Adrenal gland (tissue), 5 donors: Measurements from ENCODE around the gene HEMK1.

Experiments used
- POLR2A ChIP-seq, 2 donors: fragments of 450-650 bp; IDR thresholded peaks; one replicate each; pipeline ENCODE4 v1.6.1; 2017; ENCODE audit warnings: antibody characterized with exemption in 2 of 2, mild to moderate bottlenecking in 2 of 2, moderate library complexity in 1 of 2
- TF ChIP-seq, protein P1 (sequence below), 6 experiments: fragments of 450-650 bp in 4 of 6; fragments of 200-600 bp in 2 of 6; sonication (generic) in 1 of 6; IDR thresholded peaks; 1 replicate in 5 of 6; 2 replicates in 1 of 6; pipeline versions ENCODE4 v1.5.1 to v1.8.0; 2016 to 2021; ENCODE audit warnings: antibody characterized with exemption in 6 of 6, mild to moderate bottlenecking in 2 of 6, moderate library complexity in 1 of 6
- donor health status: DM: no; HTN: no; CAD: no.

DNA sequence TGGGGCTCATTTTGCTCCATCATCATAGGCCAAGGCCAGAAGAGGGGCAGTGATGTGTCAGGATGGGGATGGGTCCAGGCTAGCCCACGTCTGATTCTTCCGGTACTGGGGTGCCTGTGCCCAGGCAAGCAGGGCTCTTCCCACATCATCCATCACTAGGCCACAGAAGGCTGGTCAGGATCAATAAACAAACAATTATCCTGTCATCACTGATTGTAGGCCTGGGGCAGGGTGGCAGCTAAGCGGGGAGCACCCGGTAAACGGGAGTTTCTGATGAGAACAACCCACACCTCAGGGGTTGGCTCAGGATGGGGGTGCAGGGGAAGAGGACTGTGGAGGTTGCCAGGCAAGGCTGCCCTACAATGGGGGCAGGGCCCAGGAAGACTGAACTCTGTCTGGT is 47.8 kb upstream of the HEMK1 start:
- TF ChIP-seq, protein P1, sequence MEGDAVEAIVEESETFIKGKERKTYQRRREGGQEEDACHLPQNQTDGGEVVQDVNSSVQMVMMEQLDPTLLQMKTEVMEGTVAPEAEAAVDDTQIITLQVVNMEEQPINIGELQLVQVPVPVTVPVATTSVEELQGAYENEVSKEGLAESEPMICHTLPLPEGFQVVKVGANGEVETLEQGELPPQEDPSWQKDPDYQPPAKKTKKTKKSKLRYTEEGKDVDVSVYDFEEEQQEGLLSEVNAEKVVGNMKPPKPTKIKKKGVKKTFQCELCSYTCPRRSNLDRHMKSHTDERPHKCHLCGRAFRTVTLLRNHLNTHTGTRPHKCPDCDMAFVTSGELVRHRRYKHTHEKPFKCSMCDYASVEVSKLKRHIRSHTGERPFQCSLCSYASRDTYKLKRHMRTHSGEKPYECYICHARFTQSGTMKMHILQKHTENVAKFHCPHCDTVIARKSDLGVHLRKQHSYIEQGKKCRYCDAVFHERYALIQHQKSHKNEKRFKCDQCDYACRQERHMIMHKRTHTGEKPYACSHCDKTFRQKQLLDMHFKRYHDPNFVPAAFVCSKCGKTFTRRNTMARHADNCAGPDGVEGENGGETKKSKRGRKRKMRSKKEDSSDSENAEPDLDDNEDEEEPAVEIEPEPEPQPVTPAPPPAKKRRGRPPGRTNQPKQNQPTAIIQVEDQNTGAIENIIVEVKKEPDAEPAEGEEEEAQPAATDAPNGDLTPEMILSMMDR (IDR thresholded peaks at IDR 0.05), result no peak
- no peak for TF ChIP-seq POLR2A (IDR thresholded peaks at IDR 0.05)
